HepG2 (cell line): Measurements from ENCODE around the gene ADD2.

Experiments
- AGO1 ChIP-seq: fragments of 200-400 bp; formaldehyde crosslinking; IDR thresholded peaks from 2 replicates; pipeline ENCODE4 v1.6.1; 2017; ENCODE audit warnings: mild to moderate bottlenecking, low read depth, low read length, moderate library complexity; ENCODE audit not compliant: poor library complexity, severe bottlenecking
- CTCF ChIP-seq: sonication (generic); formaldehyde crosslinking; IDR thresholded peaks from 2 replicates; pipeline ENCODE4 v1.5.0; 2020; ENCODE audit warnings: mild to moderate bottlenecking, missing genetic modification reagents, moderate library complexity
- DPF2 ChIP-seq: sonication (generic); formaldehyde crosslinking; IDR thresholded peaks from 2 replicates; pipeline ENCODE4 v1.4.0; 2020; ENCODE audit warnings: mild to moderate bottlenecking, low read depth, missing genetic modification reagents, borderline replicate concordance
- FOXK1 ChIP-seq: sonication (generic); formaldehyde crosslinking; IDR thresholded peaks from 2 replicates; pipeline ENCODE4 v1.4.0; 2020; ENCODE audit warnings: low read depth, missing genetic modification reagents, borderline replicate concordance
- GATAD2A ChIP-seq: IDR thresholded peaks from 2 replicates; pipeline ENCODE4 v1.6.1; 2016
- IRX3 ChIP-seq: sonication (generic); formaldehyde crosslinking; IDR thresholded peaks from 2 replicates; pipeline ENCODE4 v1.8.1; 2023; ENCODE audit warnings: mild to moderate bottlenecking, low read depth, missing genetic modification reagents, borderline replicate concordance
- POLR2AphosphoS5 ChIP-seq: IDR thresholded peaks from 2 replicates; pipeline ENCODE4 v1.6.1; 2012; ENCODE audit warnings: low read depth, low read length
- SIN3A ChIP-seq: IDR thresholded peaks from 2 replicates; pipeline ENCODE4 v1.6.1; 2011; ENCODE audit warnings: low read depth, mild to moderate bottlenecking, control low read depth, low read length, borderline replicate concordance
- TCF12 ChIP-seq, 2 experiments: fragments of 450-650 bp in 1 of 2; sonication (generic) in 1 of 2; formaldehyde crosslinking in 1 of 2; IDR thresholded peaks; 2 replicates each; pipeline versions ENCODE4 v1.6.1 to v1.8.0; 2017 to 2022; ENCODE audit warnings: antibody characterized with exemption in 1 of 2, mild to moderate bottlenecking in 1 of 2, missing genetic modification reagents in 1 of 2, moderate library complexity in 1 of 2
- ZBTB21 ChIP-seq: sonication (generic); formaldehyde crosslinking; IDR thresholded peaks from 2 replicates; pipeline ENCODE4 v1.4.0; 2020; ENCODE audit warnings: missing genetic modification reagents
- ZNF281 ChIP-seq: sonication (generic); formaldehyde crosslinking; IDR thresholded peaks from 2 replicates; pipeline ENCODE4 v1.4.0; 2020; ENCODE audit warnings: missing genetic modification reagents, borderline replicate concordance
- ZNF639 ChIP-seq: conservative IDR thresholded peaks from 2 replicates; pipeline ENCODE4 v1.6.1; 2018; ENCODE audit warnings: missing genetic modification reagents
- ZNF678 ChIP-seq: sonication (generic); formaldehyde crosslinking; IDR thresholded peaks from 2 replicates; pipeline ENCODE4 v1.4.0; 2020; ENCODE audit warnings: mild to moderate bottlenecking, missing genetic modification reagents
- ZZZ3 ChIP-seq: sonication (generic); formaldehyde crosslinking; IDR thresholded peaks from 2 replicates; pipeline ENCODE4 v1.4.0; 2020; ENCODE audit warnings: missing genetic modification reagents, mild to moderate bottlenecking, borderline replicate concordance

- TF ChIP-seq GATAD2A (CRISPR knock-in tag) = no peak
- no peak for TF ChIP-seq ZNF639 (CRISPR knock-in tag)
- TF ChIP-seq ZZZ3 (CRISPR knock-in tag) = no peak
- TF ChIP-seq ZNF678 (CRISPR knock-in tag) = no peak
- no peak for TF ChIP-seq DPF2 (CRISPR knock-in tag)
- no peak for TF ChIP-seq AGO1
- no peak for TF ChIP-seq CTCF (CRISPR knock-in tag)
- TF ChIP-seq FOXK1 = no peak
- TF ChIP-seq SIN3A = no peak
- no peak for TF ChIP-seq POLR2AphosphoS5
- TF ChIP-seq TCF12 (IDR thresholded peaks at IDR 0.05) = no peak
- TF ChIP-seq TCF12 (CRISPR knock-in tag; IDR thresholded peaks at IDR 0.05) = no peak
- TF ChIP-seq ZNF281 (CRISPR knock-in tag) = no peak
- TF ChIP-seq ZBTB21 = no peak
- TF ChIP-seq IRX3 (CRISPR knock-in tag) = no peak
Measured at GRCh38 chr2:70784320-70784719, 16.3 kb upstream of the ADD2 start.
